Keratinocyte (primary cell): ENCODE measurements around the gene LARGE1. TPM values are rescaled to one million over a fixed set of nuclear protein-coding genes. Genes with fewer than 3 reads are reported as not detected.

Experiments
- DNase-seq: peaks from one replicate; pipeline ENCODE4 v3.0.0-alpha.2; 2011; ENCODE audit warnings: low read depth, missing footprints, low spot score
- FAIRE-seq: peaks from 2 replicates; lab custom pipeline; 2011; peaks lifted over from hg19 to GRCh38; lab: Jason Lieb, UNC
- H2AFZ ChIP-seq: 2 replicates; pipeline ENCODE4 v1.6.0; 2012; ENCODE audit warnings: low read length, control low read depth, inconsistent platforms; ENCODE audit not compliant: control insufficient read depth
- H3K27ac ChIP-seq: 2 replicates; pipeline ENCODE4 v1.5.1; 2011; ENCODE audit warnings: low read length; ENCODE audit not compliant: control insufficient read depth, insufficient read depth
- H3K27me3 ChIP-seq: 3 replicates; pipeline ENCODE4 v1.6.0; 2011; ENCODE audit warnings: low read length; ENCODE audit not compliant: control insufficient read depth, insufficient read depth; ENCODE audit errors: extremely low read depth
- H3K36me3 ChIP-seq, 2 experiments: 2 replicates in 1 of 2; 3 replicates in 1 of 2; pipeline ENCODE4 v1.5.1; 2011; ENCODE audit warnings: low read length in 2 of 2, mild to moderate bottlenecking in 1 of 2; ENCODE audit not compliant: control insufficient read depth in 2 of 2, insufficient read depth in 2 of 2; ENCODE audit errors: extremely low read depth in 1 of 2
- H3K4me1 ChIP-seq: 3 replicates; pipeline ENCODE4 v1.5.1; 2011; ENCODE audit warnings: low read length; ENCODE audit not compliant: control insufficient read depth, insufficient read depth; ENCODE audit errors: extremely low read depth
- H3K4me2 ChIP-seq: 3 replicates; pipeline ENCODE4 v1.6.0; 2011; ENCODE audit warnings: low read depth, low read length; ENCODE audit not compliant: control insufficient read depth, insufficient read depth; ENCODE audit errors: extremely low read depth
- H3K4me3 ChIP-seq, 3 experiments: fragments of 200-600 bp in 1 of 3; sonication (generic) in 1 of 3; 2 replicates in 2 of 3; 3 replicates in 1 of 3; pipeline ENCODE4 v1.5.1; 2011 to 2016; ENCODE audit warnings: low read length in 3 of 3, mild to moderate bottlenecking in 3 of 3, control low read depth in 2 of 3, inconsistent platforms in 1 of 3, low read depth in 1 of 3, mixed read lengths in 1 of 3, mixed run types in 1 of 3, moderate library complexity in 1 of 3; ENCODE audit not compliant: control insufficient read depth in 2 of 3, insufficient read depth in 2 of 3; ENCODE audit errors: extremely low read depth in 1 of 3
- H3K79me2 ChIP-seq: 2 replicates; pipeline ENCODE4 v1.6.0; 2012; ENCODE audit warnings: low read length; ENCODE audit not compliant: control insufficient read depth, insufficient read depth
- H3K9ac ChIP-seq: 3 replicates; pipeline ENCODE4 v1.6.0; 2011; ENCODE audit warnings: low read length; ENCODE audit not compliant: control insufficient read depth, insufficient read depth; ENCODE audit errors: extremely low read depth
- H3K9me1 ChIP-seq: 3 replicates; pipeline ENCODE4 v1.6.0; 2011; ENCODE audit warnings: low read length; ENCODE audit not compliant: control insufficient read depth, insufficient read depth; ENCODE audit errors: extremely low read depth
- H3K9me3 ChIP-seq: 2 replicates; pipeline ENCODE4 v1.5.1; 2012; ENCODE audit warnings: low read depth, low read length; ENCODE audit not compliant: control insufficient read depth
- H4K20me1 ChIP-seq: 3 replicates; pipeline ENCODE4 v1.6.0; 2011; ENCODE audit warnings: low read length; ENCODE audit not compliant: control insufficient read depth, insufficient read depth; ENCODE audit errors: extremely low read depth
- CTCF ChIP-seq, 3 experiments: IDR thresholded peaks in 1 of 3; conservative IDR thresholded peaks in 1 of 3; optimal IDR thresholded peaks in 1 of 3; 2 replicates in 2 of 3; 3 replicates in 1 of 3; pipeline versions ENCODE3 to v1.5.1; 2011; ENCODE audit warnings: low read length in 3 of 3, mild to moderate bottlenecking in 3 of 3, moderate library complexity in 2 of 3, control low read depth in 1 of 3, inconsistent platforms in 1 of 3; ENCODE audit not compliant: insufficient read depth in 2 of 3; ENCODE audit errors: extremely low read depth in 1 of 3
- EZH2 ChIP-seq: IDR thresholded peaks from one replicate; pipeline ENCODE4 v1.6.1; 2012; ENCODE audit warnings: inconsistent platforms, mild to moderate bottlenecking, low read length, moderate library complexity
- dilution Hi-C: fragments of 300-500 bp; cut with MboI; formaldehyde crosslinking; loops from one replicate; pipeline ENCODE4 v1.7.0; 2020; ENCODE audit warnings: low sequenced_read_pairs; ENCODE audit not compliant: extremely low pct_ligation_motif_present
- polyA plus RNA-seq, 5 experiments: library from polyadenylated mRNA; depleted of rRNA in 3 of 5; stranded (reverse) in 3 of 5; stranded (forward) in 1 of 5; unstranded in 1 of 5; fragments of >200 nt; gene quantifications; 1 replicate in 1 of 5; 2 replicates in 3 of 5; 3 replicates in 1 of 5; pipeline versions ENCODE4 v1.2.1 to v1.2.3, GENCODE V29; 2011 to 2012; ENCODE audit warnings: missing spikeins in 2 of 5, low read depth in 1 of 5, low replicate concordance in 1 of 5

The LARGE1 gene
- polyA plus RNA-seq, 1 donor (not counting 4 experiments of a cell fraction or from before 2014, with no cell fraction given): 4.5 TPM

GRCh38 chr22:33829546-33830280 is 90.6 kb downstream of the LARGE1 start:
- Histone ChIP-seq H2AFZ (no peak overlapping the region), H3K27me3 (no peaks in the 10 kb centered on the region), H3K9me1 (no peaks in the 10 kb centered on the region), H3K4me1 (no peaks in the 10 kb centered on the region), H4K20me1 (no peaks in the 10 kb centered on the region), H3K79me2 (no peaks in the 10 kb centered on the region), H3K9me3 (no peaks in the 10 kb centered on the region), H3K27ac (no peak overlapping the region), H3K4me2 (no peak overlapping the region), H3K36me3 (no peaks in the 10 kb centered on the region), H3K9ac (no peak overlapping the region), H3K4me3 (no peak overlapping the region)
- no peak for TF ChIP-seq CTCF (optimal IDR thresholded peaks at IDR 0.05 in 1 of 3, IDR thresholded peaks at IDR 0.05 in 1 of 3, conservative IDR thresholded peaks at IDR 0.05 in 1 of 3; ENCODE audit: extremely low read depth in 1 of 3, insufficient read depth in 2 of 3, low read length in 3 of 3)
- TF ChIP-seq EZH2: no peak
- dilution Hi-C loops: no loop called here
- FAIRE-seq: no peak
- no peak for DNase-seq

- Histone ChIP-seq H3K27me3 (no peaks in the 10 kb centered on the region), H2AFZ (no peak overlapping the region), H3K9me1 (no peaks in the 10 kb centered on the region), H3K9ac (no peak overlapping the region), H3K9me3 (no peaks in the 10 kb centered on the region), H3K36me3 (no peaks in the 10 kb centered on the region), H4K20me1 (no peaks in the 10 kb centered on the region), H3K4me1 (no peaks in the 10 kb centered on the region), H3K4me2 (no peak overlapping the region), H3K79me2 (no peaks in the 10 kb centered on the region), H3K4me3 (no peak overlapping the region), H3K27ac (no peak overlapping the region)
- DNase-seq (no peak), FAIRE-seq (no peak)
- dilution Hi-C loops: no loop called here
- TF ChIP-seq EZH2 (no peak), CTCF (optimal IDR thresholded peaks at IDR 0.05 in 1 of 3, IDR thresholded peaks at IDR 0.05 in 1 of 3, conservative IDR thresholded peaks at IDR 0.05 in 1 of 3; ENCODE audit: extremely low read depth in 1 of 3, insufficient read depth in 2 of 3, low read length in 3 of 3) (no peak)
These were observed 92.0 kb downstream of the LARGE1 start for GRCh38 chr22:33828302-33828701.
